ENCODE measurements around the gene TPD52L1. TPM values are rescaled to one million over a fixed set of nuclear protein-coding genes. Genes with fewer than 3 reads are reported as not detected.

Gene TPD52L1
- total and polyA plus RNA-seq, 2 experiments from 2014 or later: 22.8 to 24.0 TPM

DNA sequence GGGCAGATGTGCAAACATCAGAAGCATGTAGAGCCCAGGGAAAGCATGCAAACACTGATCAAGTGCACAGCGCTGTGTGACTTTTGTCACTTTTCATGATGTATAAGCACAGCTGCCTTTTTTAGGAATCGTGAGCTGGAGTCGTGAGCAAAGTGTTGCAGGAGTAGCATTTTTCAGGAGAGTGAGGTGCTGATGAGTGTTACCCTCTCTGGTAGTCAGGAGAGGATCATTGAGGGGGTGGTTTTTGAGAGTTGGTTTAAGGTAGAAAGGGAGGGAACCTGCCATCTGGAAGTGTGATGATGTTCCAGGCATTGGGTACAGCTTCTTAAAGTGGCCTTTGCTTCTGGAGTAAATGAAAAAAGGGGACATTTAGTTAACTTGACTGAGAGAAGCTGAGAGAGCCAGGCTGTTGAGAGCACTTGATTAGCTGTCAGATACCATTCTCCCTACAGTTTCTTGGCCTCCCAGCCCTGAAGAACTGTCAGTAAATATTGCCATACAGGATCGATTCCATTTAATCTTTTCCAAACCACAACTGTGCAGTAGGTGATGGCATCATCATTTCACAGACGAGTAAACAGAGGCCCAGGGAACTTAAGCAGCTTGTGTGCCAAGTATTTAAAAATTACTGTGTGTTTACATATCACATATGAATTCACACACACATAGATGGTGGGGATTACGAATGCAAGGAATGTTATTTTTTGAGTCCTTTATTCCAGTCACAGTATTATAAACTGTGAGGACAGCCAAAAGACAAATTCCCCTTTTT lies 28.9 kb downstream of the TPD52L1 start:
- no peaks in the 10 kb centered on the region for H3K36me3 ChIP-seq (ENCODE audit: insufficient read depth)
- H3K4me3 ChIP-seq: no peak overlapping the region
- DNase-seq (ENCODE audit: low spot score): no peak
- H3F3A ChIP-seq (replicated peaks; ENCODE audit: low read depth): no peaks in the 10 kb centered on the region
- Mint-ChIP-seq H3K4me1 (0 out of 3 replicates have a peak, but pooled peaks cover 4% of the 10 kb centered on the region), H3K36me3 (ENCODE audit: low read depth) (no peaks in the 10 kb centered on the region), H3K9me3 (no peaks in the 10 kb centered on the region), H3K4me3 (no peak overlapping the region), H3K27me3 (ENCODE audit: insufficient read depth, low read depth, poor library complexity) (peaks cover 2% of the 10 kb centered on the region), H3K27ac (no peak overlapping the region)
- ATAC-seq: no peak
- H3K9me2 ChIP-seq (ENCODE audit: insufficient read depth): no peaks in the 10 kb centered on the region
- no peak overlapping the region for H2AFZ ChIP-seq
- H3K79me2 ChIP-seq (replicated peaks; ENCODE audit: insufficient read depth): no peaks in the 10 kb centered on the region
- H3K4me2 ChIP-seq: no peak overlapping the region
- H3K27me3 ChIP-seq (ENCODE audit: insufficient read depth): no peaks in the 10 kb centered on the region
- no peak overlapping the region for H3K27ac ChIP-seq (ENCODE audit: low read depth)
- no peaks in the 10 kb centered on the region for H3K4me1 ChIP-seq (ENCODE audit: insufficient read depth)
- no peaks in the 10 kb centered on the region for H4K20me1 ChIP-seq (replicated peaks; ENCODE audit: insufficient read depth)
- no peak for TF ChIP-seq CTCF (conservative IDR thresholded peaks at IDR 0.05; ENCODE audit: low read depth in 2 of 2)

- Histone ChIP-seq H3K4me2 (no peak overlapping the region), H3K79me2 (replicated peaks; ENCODE audit: insufficient read depth) (no peaks in the 10 kb centered on the region), H2AFZ (no peak overlapping the region), H3K27me3 (ENCODE audit: insufficient read depth) (no peaks in the 10 kb centered on the region), H3K9me2 (ENCODE audit: insufficient read depth) (no peaks in the 10 kb centered on the region), H4K20me1 (replicated peaks; ENCODE audit: insufficient read depth) (no peaks in the 10 kb centered on the region), H3K27ac (ENCODE audit: low read depth) (no peak overlapping the region), H3K4me1 (ENCODE audit: insufficient read depth) (no peaks in the 10 kb centered on the region), H3K36me3 (ENCODE audit: insufficient read depth) (no peaks in the 10 kb centered on the region), H3F3A (replicated peaks; ENCODE audit: low read depth) (no peaks in the 10 kb centered on the region), H3K4me3 (no peak overlapping the region)
- Mint-ChIP-seq H3K27ac (no peak overlapping the region), H3K4me3 (no peak overlapping the region), H3K4me1 (0 out of 3 replicates have a peak, but pooled peaks cover 4% of the 10 kb centered on the region), H3K27me3 (ENCODE audit: insufficient read depth, low read depth, poor library complexity) (peaks cover 2% of the 10 kb centered on the region), H3K9me3 (no peaks in the 10 kb centered on the region), H3K36me3 (ENCODE audit: low read depth) (no peaks in the 10 kb centered on the region)
- ATAC-seq (no peak), DNase-seq (ENCODE audit: low spot score) (no peak)
- TF ChIP-seq POLR2AphosphoS5 (IDR thresholded peaks at IDR 0.05; ENCODE audit: low read depth) (no peak), EZH2 (IDR thresholded peaks at IDR 0.05; ENCODE audit: low read depth, unreplicated experiment) (no peak), CTCF (conservative IDR thresholded peaks at IDR 0.05; ENCODE audit: low read depth in 2 of 2) (no peak), CREB1 (CRISPR knock-in tag; IDR thresholded peaks at IDR 0.05; ENCODE audit: low read depth) (no peak), STAT1 (IDR thresholded peaks at IDR 0.05; ENCODE audit: unreplicated experiment) (no peak), JUNB (IDR thresholded peaks at IDR 0.05; ENCODE audit: unreplicated experiment) (no peak), ZNF462 (CRISPR knock-in tag; IDR thresholded peaks at IDR 0.05) (no peak)
- TF ChIP-seq, protein P1, sequence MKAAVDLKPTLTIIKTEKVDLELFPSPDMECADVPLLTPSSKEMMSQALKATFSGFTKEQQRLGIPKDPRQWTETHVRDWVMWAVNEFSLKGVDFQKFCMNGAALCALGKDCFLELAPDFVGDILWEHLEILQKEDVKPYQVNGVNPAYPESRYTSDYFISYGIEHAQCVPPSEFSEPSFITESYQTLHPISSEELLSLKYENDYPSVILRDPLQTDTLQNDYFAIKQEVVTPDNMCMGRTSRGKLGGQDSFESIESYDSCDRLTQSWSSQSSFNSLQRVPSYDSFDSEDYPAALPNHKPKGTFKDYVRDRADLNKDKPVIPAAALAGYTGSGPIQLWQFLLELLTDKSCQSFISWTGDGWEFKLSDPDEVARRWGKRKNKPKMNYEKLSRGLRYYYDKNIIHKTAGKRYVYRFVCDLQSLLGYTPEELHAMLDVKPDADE (IDR thresholded peaks at IDR 0.05): no peak
These were observed 29.8 kb downstream of the TPD52L1 start for GRCh38 chr6:125183391-125183790.

Measured in GM23338 (cell line).